H1 (cell line): Measurements from ENCODE around the gene RIC8A. TPM values are rescaled to one million over a fixed set of nuclear protein-coding genes. Genes with fewer than 3 reads are reported as not detected.

ENCODE experiments used
- ASH2L ChIP-seq: fragments of 200-600, 300-600 bp; sonication (generic); IDR thresholded peaks from one replicate; pipeline ENCODE4 v1.7.1; 2017; ENCODE audit warnings: low read length
- KDM1A ChIP-seq: fragments of 200-600, 300-600 bp; sonication (generic); IDR thresholded peaks from 2 replicates; pipeline ENCODE4 v1.7.1; 2016; ENCODE audit warnings: mild to moderate bottlenecking, low read length, borderline replicate concordance
- ZNF274 ChIP-seq: IDR thresholded peaks from 2 replicates; pipeline ENCODE4 v1.7.0; 2012; ENCODE audit warnings: low read length, borderline replicate concordance; ENCODE audit errors: extremely low read depth
- polyA plus RNA-seq, 7 experiments: library from polyadenylated mRNA; depleted of rRNA in 3 of 7; stranded (reverse) in 5 of 7; unstranded in 2 of 7; fragments of >200 nt in 5 of 7; fragments of 200-250 nt in 2 of 7; gene quantifications; 1 replicate in 5 of 7; 2 replicates in 1 of 7; 4 replicates in 1 of 7; pipeline versions ENCODE4 v1.2.1 to v1.2.3, GENCODE V29; 2011 to 2013; ENCODE audit warnings: missing spikeins in 2 of 7, mixed read lengths in 2 of 7
- total RNA-seq: library from RNA; stranded (reverse); fragmentation: NEBNext Ultra II Directional; extraction: Animal tissue kit (Norgen Biotek cat#: 25700); gene quantifications from 2 replicates; pipeline ENCODE4 v1.2.1, GENCODE V29; 2021
- TF ChIP-seq, protein P1 (sequence below): fragments of 300-600 bp; sonication (generic); IDR thresholded peaks from 2 replicates; pipeline ENCODE4 v1.7.1; 2012; ENCODE audit warnings: low read length, moderate library complexity, mild to moderate bottlenecking, inconsistent platforms; ENCODE audit not compliant: insufficient replicate concordance
- TF ChIP-seq, protein P2 (sequence below): IDR thresholded peaks from 2 replicates; pipeline ENCODE4 v1.6.1; 2012; ENCODE audit warnings: inconsistent platforms

The RIC8A gene
- total and polyA plus RNA-seq, 2 of the 8 experiments (the other 6 are each of a cell fraction or from before 2014, with no cell fraction given), result 67.0 to 105 TPM

GRCh38 chr11:255176-255575 lies 47.7 kb downstream of the RIC8A start (continued):
- TF ChIP-seq, protein P1, sequence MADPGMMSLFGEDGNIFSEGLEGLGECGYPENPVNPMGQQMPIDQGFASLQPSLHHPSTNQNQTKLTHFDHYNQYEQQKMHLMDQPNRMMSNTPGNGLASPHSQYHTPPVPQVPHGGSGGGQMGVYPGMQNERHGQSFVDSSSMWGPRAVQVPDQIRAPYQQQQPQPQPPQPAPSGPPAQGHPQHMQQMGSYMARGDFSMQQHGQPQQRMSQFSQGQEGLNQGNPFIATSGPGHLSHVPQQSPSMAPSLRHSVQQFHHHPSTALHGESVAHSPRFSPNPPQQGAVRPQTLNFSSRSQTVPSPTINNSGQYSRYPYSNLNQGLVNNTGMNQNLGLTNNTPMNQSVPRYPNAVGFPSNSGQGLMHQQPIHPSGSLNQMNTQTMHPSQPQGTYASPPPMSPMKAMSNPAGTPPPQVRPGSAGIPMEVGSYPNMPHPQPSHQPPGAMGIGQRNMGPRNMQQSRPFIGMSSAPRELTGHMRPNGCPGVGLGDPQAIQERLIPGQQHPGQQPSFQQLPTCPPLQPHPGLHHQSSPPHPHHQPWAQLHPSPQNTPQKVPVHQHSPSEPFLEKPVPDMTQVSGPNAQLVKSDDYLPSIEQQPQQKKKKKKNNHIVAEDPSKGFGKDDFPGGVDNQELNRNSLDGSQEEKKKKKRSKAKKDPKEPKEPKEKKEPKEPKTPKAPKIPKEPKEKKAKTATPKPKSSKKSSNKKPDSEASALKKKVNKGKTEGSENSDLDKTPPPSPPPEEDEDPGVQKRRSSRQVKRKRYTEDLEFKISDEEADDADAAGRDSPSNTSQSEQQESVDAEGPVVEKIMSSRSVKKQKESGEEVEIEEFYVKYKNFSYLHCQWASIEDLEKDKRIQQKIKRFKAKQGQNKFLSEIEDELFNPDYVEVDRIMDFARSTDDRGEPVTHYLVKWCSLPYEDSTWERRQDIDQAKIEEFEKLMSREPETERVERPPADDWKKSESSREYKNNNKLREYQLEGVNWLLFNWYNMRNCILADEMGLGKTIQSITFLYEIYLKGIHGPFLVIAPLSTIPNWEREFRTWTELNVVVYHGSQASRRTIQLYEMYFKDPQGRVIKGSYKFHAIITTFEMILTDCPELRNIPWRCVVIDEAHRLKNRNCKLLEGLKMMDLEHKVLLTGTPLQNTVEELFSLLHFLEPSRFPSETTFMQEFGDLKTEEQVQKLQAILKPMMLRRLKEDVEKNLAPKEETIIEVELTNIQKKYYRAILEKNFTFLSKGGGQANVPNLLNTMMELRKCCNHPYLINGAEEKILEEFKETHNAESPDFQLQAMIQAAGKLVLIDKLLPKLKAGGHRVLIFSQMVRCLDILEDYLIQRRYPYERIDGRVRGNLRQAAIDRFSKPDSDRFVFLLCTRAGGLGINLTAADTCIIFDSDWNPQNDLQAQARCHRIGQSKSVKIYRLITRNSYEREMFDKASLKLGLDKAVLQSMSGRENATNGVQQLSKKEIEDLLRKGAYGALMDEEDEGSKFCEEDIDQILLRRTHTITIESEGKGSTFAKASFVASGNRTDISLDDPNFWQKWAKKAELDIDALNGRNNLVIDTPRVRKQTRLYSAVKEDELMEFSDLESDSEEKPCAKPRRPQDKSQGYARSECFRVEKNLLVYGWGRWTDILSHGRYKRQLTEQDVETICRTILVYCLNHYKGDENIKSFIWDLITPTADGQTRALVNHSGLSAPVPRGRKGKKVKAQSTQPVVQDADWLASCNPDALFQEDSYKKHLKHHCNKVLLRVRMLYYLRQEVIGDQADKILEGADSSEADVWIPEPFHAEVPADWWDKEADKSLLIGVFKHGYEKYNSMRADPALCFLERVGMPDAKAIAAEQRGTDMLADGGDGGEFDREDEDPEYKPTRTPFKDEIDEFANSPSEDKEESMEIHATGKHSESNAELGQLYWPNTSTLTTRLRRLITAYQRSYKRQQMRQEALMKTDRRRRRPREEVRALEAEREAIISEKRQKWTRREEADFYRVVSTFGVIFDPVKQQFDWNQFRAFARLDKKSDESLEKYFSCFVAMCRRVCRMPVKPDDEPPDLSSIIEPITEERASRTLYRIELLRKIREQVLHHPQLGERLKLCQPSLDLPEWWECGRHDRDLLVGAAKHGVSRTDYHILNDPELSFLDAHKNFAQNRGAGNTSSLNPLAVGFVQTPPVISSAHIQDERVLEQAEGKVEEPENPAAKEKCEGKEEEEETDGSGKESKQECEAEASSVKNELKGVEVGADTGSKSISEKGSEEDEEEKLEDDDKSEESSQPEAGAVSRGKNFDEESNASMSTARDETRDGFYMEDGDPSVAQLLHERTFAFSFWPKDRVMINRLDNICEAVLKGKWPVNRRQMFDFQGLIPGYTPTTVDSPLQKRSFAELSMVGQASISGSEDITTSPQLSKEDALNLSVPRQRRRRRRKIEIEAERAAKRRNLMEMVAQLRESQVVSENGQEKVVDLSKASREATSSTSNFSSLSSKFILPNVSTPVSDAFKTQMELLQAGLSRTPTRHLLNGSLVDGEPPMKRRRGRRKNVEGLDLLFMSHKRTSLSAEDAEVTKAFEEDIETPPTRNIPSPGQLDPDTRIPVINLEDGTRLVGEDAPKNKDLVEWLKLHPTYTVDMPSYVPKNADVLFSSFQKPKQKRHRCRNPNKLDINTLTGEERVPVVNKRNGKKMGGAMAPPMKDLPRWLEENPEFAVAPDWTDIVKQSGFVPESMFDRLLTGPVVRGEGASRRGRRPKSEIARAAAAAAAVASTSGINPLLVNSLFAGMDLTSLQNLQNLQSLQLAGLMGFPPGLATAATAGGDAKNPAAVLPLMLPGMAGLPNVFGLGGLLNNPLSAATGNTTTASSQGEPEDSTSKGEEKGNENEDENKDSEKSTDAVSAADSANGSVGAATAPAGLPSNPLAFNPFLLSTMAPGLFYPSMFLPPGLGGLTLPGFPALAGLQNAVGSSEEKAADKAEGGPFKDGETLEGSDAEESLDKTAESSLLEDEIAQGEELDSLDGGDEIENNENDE, result no peak
- TF ChIP-seq ASH2L (no peak), KDM1A (no peak), ZNF274 (no peak)
- TF ChIP-seq, protein P2, sequence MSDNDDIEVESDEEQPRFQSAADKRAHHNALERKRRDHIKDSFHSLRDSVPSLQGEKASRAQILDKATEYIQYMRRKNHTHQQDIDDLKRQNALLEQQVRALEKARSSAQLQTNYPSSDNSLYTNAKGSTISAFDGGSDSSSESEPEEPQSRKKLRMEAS, result no peak
- TF ChIP-seq, all 59 proteins: peak for 0
